Esophagus squamous epithelium (tissue), 5 donors: ENCODE measurements around the gene HBD. TPM values are rescaled to one million over a fixed set of nuclear protein-coding genes. Genes with fewer than 3 reads are reported as not detected.

Experiments
- DNase-seq: peaks from one replicate; lab custom pipeline; 2025; lab: John Stamatoyannopoulos, UW
- H3K27ac ChIP-seq, 4 donors: fragments of 200-600 bp; sonication (generic); one replicate each; pipeline ENCODE4 v1.5.1; 2016 to 2019; ENCODE audit warnings: mild to moderate bottlenecking in 1 of 4
- H3K27me3 ChIP-seq, 4 donors: fragments of 200-600 bp; sonication (generic); 1 replicate in 3 of 4; 2 replicates in 1 of 4; pipeline versions ENCODE4 v1.5.1 to v1.6.0; 2017 to 2021; ENCODE audit warnings: antibody characterized with exemption in 1 of 4
- H3K36me3 ChIP-seq, 3 donors: fragments of 200-600 bp; sonication (generic); one replicate each; pipeline ENCODE4 v1.5.1; 2016 to 2019
- H3K4me1 ChIP-seq, 3 donors: fragments of 200-600 bp; sonication (generic); one replicate each; pipeline ENCODE4 v1.5.1; 2017 to 2019
- H3K4me3 ChIP-seq, 4 donors: fragments of 200-600 bp; sonication (generic); 1 replicate in 3 of 4; 2 replicates in 1 of 4; pipeline ENCODE4 v1.5.1; 2016 to 2019; ENCODE audit warnings: mild to moderate bottlenecking in 2 of 4, moderate library complexity in 1 of 4
- H3K9me3 ChIP-seq, 3 donors: fragments of 200-600 bp; sonication (generic); one replicate each; pipeline ENCODE4 v1.5.1; 2016 to 2019
- POLR2A ChIP-seq, 4 donors: fragments of 450-650 bp; IDR thresholded peaks; one replicate each; pipeline ENCODE4 v1.6.1; 2017; ENCODE audit warnings: antibody characterized with exemption in 4 of 4, mild to moderate bottlenecking in 4 of 4, moderate library complexity in 3 of 4
- WGBS, 2 donors: methylation state at CpG; one replicate each; pipeline ENCODE4 v1.1.5; 2018; 5-methylcytosine and 5-hydroxymethylcytosine counted together
- intact Hi-C: fragments of 100-400 bp; cut with DNase I; formaldehyde crosslinking; loops from one replicate; pipeline ENCODE4 v1.15.0; 2022
- total RNA-seq, 4 donors: library from RNA; depleted of rRNA; stranded (reverse); fragments of >200 nt; gene quantifications; one replicate each; pipeline ENCODE4 v1.1.0, GENCODE V29; 2016
- TF ChIP-seq, protein P1 (sequence below), 6 experiments: fragments of 450-650 bp in 4 of 6; fragments of 200-600 bp in 2 of 6; sonication (generic) in 2 of 6; IDR thresholded peaks; one replicate each; pipeline ENCODE4 v1.5.1; 2016 to 2019; ENCODE audit warnings: antibody characterized with exemption in 6 of 6, mild to moderate bottlenecking in 4 of 6, moderate library complexity in 4 of 6
- donor health status: DM: yes; HTN: yes; CAD: no.

Gene HBD
- total RNA-seq, 4 donors from 2014 or later, result not detected

DNA sequence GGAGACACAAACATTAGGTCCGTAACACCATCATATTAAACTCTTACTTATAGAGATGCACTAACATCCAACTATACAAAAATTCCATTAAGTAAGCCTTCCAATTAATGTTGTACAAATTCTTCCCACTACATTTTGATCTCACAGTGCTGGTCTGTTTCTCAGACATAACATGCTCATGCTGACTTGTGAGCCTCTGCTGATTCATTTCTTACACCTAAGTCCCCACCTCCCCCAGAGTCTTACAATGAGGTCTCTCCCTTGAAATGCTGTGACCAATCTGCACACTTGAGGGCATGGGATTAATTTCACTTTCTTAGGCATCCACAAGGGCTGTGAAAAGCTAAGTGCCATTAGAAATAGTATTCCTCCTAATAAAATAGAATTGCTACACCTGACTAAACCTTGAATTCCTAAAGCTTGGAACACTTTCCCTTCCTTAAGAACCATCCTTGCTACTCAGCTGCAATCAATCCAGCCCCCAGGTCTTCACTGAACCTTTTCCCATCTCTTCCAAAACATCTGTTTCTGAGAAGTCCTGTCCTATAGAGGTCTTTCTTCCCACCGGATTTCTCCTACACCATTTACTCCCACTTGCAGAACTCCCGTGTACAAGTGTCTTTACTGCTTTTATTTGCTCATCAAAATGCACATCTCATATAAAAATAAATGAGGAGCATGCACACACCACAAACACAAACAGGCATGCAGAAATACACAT is 13.3 kb upstream of the HBD start:
- no peaks in the 10 kb centered on the region for H3K36me3 ChIP-seq
- H3K27me3 ChIP-seq, result no peaks in the 10 kb centered on the region
- intact Hi-C loops, result no loop called here
- no peaks in the 10 kb centered on the region for H3K9me3 ChIP-seq
- TF ChIP-seq, protein P1, sequence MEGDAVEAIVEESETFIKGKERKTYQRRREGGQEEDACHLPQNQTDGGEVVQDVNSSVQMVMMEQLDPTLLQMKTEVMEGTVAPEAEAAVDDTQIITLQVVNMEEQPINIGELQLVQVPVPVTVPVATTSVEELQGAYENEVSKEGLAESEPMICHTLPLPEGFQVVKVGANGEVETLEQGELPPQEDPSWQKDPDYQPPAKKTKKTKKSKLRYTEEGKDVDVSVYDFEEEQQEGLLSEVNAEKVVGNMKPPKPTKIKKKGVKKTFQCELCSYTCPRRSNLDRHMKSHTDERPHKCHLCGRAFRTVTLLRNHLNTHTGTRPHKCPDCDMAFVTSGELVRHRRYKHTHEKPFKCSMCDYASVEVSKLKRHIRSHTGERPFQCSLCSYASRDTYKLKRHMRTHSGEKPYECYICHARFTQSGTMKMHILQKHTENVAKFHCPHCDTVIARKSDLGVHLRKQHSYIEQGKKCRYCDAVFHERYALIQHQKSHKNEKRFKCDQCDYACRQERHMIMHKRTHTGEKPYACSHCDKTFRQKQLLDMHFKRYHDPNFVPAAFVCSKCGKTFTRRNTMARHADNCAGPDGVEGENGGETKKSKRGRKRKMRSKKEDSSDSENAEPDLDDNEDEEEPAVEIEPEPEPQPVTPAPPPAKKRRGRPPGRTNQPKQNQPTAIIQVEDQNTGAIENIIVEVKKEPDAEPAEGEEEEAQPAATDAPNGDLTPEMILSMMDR (IDR thresholded peaks at IDR 0.05), result no peak
- TF ChIP-seq POLR2A (IDR thresholded peaks at IDR 0.05), result no peak
- H3K27ac ChIP-seq, result no peak overlapping the region
- no peak for DNase-seq
- WGBS, 2 donors, result 77 to 80% methylated on average over 3 of the region's 3 CpGs
- no peaks in the 10 kb centered on the region for H3K4me1 ChIP-seq
- H3K4me3 ChIP-seq, result no peak overlapping the region

DNA sequence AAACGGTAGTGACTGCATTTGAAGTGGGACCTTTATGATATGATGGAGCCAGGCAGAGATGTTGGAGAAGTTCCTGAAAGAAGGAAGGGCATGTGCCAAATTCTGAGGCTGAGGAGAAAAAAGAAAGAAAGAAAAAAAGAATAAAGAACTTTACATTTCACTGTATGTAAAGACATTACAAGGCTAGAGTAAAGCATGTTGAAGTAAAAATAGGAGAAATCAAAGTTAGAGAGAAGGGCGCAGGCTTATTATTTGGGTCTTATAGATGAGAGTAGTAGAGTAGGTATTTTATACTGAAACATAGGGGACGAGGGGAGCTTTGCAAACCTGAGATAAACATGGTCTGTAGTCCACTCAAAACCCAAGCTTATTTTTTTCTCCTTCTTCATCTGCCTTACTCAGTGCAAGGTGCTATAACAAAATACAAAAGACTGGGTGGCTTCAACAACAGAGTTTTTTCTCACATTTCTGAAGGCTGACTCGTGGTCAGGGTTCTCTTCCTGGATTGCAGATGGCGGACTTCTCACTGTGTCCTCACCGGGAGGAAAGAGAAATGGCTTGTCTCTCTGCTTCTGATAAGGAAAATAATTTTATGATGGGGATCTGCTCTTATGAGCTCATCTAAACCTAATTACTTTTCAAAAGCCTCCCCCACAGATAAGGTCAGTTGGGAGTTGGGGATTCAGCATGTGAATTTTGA is 12.6 kb upstream of the HBD start:
- Histone ChIP-seq H3K4me1 (no peaks in the 10 kb centered on the region), H3K27me3 (no peaks in the 10 kb centered on the region), H3K36me3 (no peaks in the 10 kb centered on the region), H3K27ac (no peak overlapping the region), H3K9me3 (no peaks in the 10 kb centered on the region), H3K4me3 (no peak overlapping the region)
- TF ChIP-seq, protein P1 (IDR thresholded peaks at IDR 0.05), result no peak
- no peak for TF ChIP-seq POLR2A (IDR thresholded peaks at IDR 0.05)
- intact Hi-C loops, result no loop called here
- DNase-seq, result no peak
- WGBS, 2 donors, result 54 to 58% methylated on average over 6 of the region's 6 CpGs

DNA sequence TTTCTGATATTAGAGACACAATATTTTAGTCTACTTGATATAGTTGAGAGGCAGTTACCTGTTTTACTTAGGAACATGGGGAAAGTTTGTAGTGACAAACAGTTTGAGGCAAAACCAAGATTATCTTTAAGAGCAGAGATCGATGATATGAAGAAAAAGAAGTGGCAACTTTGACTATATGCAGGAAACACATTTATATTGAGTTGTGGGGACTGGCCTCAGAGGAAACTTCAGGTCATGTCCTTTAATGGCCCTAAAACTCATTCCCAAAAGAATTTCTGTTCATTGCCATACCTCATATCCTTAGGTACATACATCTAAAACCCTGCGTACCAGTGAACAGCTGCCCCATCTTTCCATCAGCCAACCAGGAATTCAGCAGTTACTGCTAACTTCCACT is 10.9 kb upstream of the HBD start:
- Histone ChIP-seq H3K36me3 (no peaks in the 10 kb centered on the region), H3K27me3 (no peaks in the 10 kb centered on the region), H3K27ac (no peak overlapping the region), H3K4me1 (no peaks in the 10 kb centered on the region), H3K9me3 (no peaks in the 10 kb centered on the region), H3K4me3 (no peak overlapping the region)
- intact Hi-C loops, result no loop called here
- WGBS, 2 donors, result 61 to 80% methylated on average over 2 of the region's 2 CpGs
- TF ChIP-seq, protein P1 (IDR thresholded peaks at IDR 0.05), result no peak
- TF ChIP-seq POLR2A (IDR thresholded peaks at IDR 0.05), result no peak
- no peak for DNase-seq

DNA sequence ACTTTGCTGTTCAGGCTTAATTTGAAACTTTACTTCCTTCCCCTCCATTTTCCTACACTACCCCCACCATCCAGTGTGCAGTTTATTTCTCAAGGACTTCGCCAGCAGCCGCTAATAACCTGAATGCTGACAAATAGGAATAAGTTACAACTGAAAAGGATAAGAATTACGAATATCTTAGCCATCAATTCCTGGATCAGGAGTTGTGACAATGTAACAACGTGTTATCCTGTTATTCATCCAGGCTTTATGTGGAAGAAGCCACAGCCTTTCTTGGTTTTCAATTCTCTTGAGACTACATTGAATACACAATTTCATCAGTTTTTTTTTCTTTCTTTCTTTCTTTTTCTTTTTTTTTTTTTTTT is 9.5 kb upstream of the HBD start:
- no peak for DNase-seq
- no peaks in the 10 kb centered on the region for H3K27me3 ChIP-seq
- no peaks in the 10 kb centered on the region for H3K36me3 ChIP-seq
- TF ChIP-seq, protein P1 (IDR thresholded peaks at IDR 0.05), result no peak
- TF ChIP-seq POLR2A (IDR thresholded peaks at IDR 0.05), result no peak
- intact Hi-C loops, result no loop called here
- H3K4me3 ChIP-seq, result no peak overlapping the region
- H3K27ac ChIP-seq, result no peak overlapping the region
- no peaks in the 10 kb centered on the region for H3K9me3 ChIP-seq
- H3K4me1 ChIP-seq, result no peaks in the 10 kb centered on the region
- WGBS, 2 donors, result 59 to 66% methylated on average over 4 of the region's 4 CpGs
